ENCODE data around the gene BSN. TPM values are rescaled to one million over a fixed set of nuclear protein-coding genes. Genes with fewer than 3 reads are reported as not detected.
"Not testable (repeated sequence)": the region's sequence is repeated elsewhere in the genome, so short reads cannot be mapped to it uniquely, and the experiment has no call there.

The BSN gene
- total RNA-seq, 4 donors from 2014 or later, result 0.37 to 0.81 (median 0.73) TPM

GRCh38 chr3:49685846-49686245 lies 131.6 kb downstream of the BSN start:
- H3K36me3 ChIP-seq, result peaks cover 0 to 46% of the 10 kb centered on the region in 2 donors
- peaks cover 0 to 37% (median 18%) of the 10 kb centered on the region in 3 donors for H3K4me1 ChIP-seq
- H3K9me3 ChIP-seq, ATAC-seq, H3K4me3 ChIP-seq, H3K27ac ChIP-seq: not testable (repeated sequence)
- peaks cover 25% of the 10 kb centered on the region for H3K27me3 ChIP-seq
- no CpG with 5 or more reads among the region's 36 CpGs for WGBS, 2 donors (ENCODE audit: low coverage in 1 of 2)

- peaks cover 0 to 41% of the 10 kb centered on the region in 2 donors for H3K36me3 ChIP-seq
- peak overlapping the region in 1 of 2 donors; percentile 28 for H3K4me3 ChIP-seq
- peaks cover 25% of the 10 kb centered on the region for H3K27me3 ChIP-seq
- WGBS, 2 donors (ENCODE audit: low coverage in 1 of 2), result no CpG with 5 or more reads among the region's 29 CpGs
- peak; percentile 8 for ATAC-seq
- not testable (repeated sequence) for H3K9me3 ChIP-seq, H3K27ac ChIP-seq
- peaks cover 0 to 42% (median 23%) of the 10 kb centered on the region in 3 donors for H3K4me1 ChIP-seq
Measured at GRCh38 chr3:49686346-49686745, 132.1 kb downstream of the BSN start.

DNA sequence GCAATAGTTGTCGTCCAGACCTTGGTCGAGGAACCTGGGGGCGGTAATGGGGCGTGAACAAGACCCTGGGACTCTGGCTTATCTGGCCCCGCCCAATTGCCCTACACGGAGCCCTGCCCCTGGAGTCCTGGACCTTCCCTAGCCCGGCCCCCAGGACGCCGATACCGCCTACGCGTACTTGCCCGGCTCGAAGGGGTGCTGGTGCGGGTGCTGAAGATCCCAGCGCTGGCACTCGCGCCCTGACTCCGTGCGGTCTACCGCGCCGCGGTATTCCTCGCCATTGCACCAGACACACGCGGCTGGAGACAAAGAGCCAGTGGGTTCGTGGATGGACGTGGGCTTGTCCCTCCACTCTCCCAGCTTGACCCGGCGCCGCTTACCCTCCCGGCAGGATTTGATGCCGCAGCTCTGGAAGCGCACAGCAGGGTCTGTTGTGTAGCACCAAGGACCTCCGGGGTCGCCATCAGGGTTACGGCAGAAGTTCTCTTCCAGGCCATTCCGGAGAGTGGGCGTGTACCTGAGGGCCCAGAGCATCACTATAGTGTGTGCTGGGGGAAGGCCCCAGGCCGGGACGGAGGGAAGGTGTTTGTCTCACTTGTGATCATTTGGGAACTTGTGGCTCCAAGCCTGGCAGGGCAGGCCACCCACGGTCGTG lies 132.6 kb downstream of the BSN start:
- ATAC-seq, result peak; percentile 23
- Histone ChIP-seq H3K4me3 (peak overlapping the region in 1 of 2 donors; percentile 28), H3K4me1 (peaks cover 0 to 47% (median 23%) of the 10 kb centered on the region in 3 donors), H3K27me3 (peaks cover 25% of the 10 kb centered on the region), H3K36me3 (peaks cover 0 to 36% of the 10 kb centered on the region in 2 donors)
- not testable (repeated sequence) for H3K27ac ChIP-seq, H3K9me3 ChIP-seq
- WGBS, 2 donors (ENCODE audit: low coverage in 1 of 2), result no CpG with 5 or more reads among the region's 44 CpGs

DNA sequence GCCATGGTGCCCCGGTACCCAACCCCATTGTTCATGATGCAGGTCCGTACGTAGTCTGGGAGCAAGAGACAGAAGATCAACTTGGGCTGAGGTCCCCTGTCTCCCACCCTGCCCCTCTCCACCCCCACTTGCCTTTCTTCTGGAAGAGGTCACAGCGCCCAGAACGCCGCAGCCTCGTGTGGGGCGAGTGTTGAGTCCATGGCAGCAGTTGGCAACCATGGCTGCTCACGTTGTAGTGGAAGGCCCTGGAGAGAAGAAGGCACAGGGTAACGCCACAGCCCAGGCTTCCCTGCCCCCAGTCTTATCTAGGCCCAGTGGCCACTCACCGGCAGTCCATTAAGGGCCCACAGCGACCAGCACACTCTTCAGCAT lies 133.1 kb downstream of the BSN start:
- not testable (repeated sequence) for H3K27ac ChIP-seq, ATAC-seq, H3K4me3 ChIP-seq, H3K9me3 ChIP-seq
- peaks cover 25% of the 10 kb centered on the region for H3K27me3 ChIP-seq
- H3K36me3 ChIP-seq, result peaks cover 0 to 31% of the 10 kb centered on the region in 2 donors
- peaks cover 0 to 48% (median 23%) of the 10 kb centered on the region in 3 donors for H3K4me1 ChIP-seq
- whole genome bisulfite sequencing, 2 donors (ENCODE audit: low coverage in 1 of 2), result no CpG with 5 or more reads among the region's 12 CpGs

DNA sequence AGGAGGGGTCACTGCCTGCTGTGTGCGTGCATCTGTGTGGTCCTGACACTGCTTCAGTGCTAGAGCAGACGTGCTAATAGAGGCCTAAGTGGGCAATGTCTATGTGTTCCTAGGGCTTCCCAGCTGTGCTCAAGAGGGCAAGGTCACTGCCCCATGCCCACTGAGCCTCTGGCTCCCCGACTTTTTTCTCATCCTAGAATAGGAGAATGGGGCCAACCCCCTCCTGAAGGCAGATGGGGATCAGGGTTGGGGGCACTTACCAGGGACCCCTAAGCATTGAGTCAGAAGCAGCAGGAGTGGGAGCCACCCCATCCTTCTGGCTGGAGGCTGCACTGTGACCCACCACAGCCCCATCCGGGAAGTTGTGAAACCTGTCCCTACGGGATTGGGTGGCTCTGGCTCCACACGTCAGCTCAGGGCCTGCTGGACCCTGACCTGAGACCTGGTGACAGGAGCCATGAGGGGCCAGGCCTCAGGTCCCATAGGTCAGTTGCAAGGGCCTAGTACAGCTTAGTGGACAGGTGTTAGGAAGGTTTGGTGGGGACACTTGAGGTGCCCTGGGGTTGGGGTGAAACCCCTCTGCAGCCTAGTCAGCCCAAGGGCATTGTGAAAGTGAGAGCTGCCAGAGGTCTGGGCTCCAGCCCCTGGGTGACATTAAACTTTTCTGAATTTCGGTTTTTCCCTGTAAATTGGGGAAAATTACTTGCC lies 134.2 kb downstream of the BSN start:
- Histone ChIP-seq H3K27me3 (peaks cover 25% of the 10 kb centered on the region), H3K4me1 (peaks cover 0 to 48% (median 23%) of the 10 kb centered on the region in 3 donors), H3K27ac (peak overlapping the region in 3 of 4 donors; percentile 76 to 82 (median 80)), H3K4me3 (peak overlapping the region; percentile 50 to 98), H3K36me3 (peaks cover 0 to 20% of the 10 kb centered on the region in 2 donors)
- WGBS, 2 donors (ENCODE audit: low coverage in 1 of 2), result no CpG with 5 or more reads among the region's 7 CpGs
- not testable (repeated sequence) for ATAC-seq, H3K9me3 ChIP-seq

DNA sequence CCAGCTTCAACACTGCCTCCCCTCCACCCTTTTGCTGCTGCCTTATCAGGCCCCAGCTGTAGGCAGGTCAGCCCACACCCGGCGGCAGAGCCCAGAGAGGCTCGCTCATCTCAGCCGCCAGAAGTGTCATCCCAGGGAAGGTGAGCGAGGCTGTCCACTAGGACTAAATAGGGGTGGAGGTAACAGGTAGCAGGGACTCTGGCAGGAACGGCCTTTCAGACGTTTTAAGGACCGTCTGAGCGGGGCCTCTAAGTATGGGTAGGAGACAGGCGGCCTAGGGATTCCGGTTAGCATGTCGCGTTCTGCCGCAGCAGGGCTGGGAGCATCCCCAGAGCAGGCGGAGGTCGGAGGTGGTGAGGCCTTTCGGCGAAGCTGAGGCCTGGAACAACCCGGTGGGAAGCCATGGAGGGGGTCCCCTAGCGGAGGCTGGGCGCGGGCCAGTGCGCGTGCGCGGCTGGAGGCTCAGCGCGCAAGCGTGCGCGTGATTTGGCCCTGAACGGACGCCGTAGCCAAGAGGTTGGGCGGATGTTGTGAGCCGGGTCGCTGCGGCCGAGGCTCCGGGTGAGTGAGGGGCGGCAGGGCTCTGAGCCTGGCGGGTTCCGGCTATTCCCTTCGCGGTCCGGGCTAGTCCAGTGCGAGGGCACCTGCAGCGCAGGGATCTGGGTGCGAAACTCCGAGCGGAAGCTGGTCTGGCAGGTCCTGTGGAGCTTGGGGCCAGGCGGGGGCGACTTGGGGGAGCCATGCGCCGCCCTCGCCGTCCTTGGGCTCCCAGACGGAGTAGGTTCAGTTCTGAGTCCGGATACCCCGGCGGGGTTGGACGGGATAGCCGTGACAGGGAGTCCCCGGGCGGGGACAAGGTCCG lies 135.0 kb downstream of the BSN start, which contains the start of the genes MST1 and RNF123:
MST1 (minus strand) TSS at position 429 of the 862 bp plus-strand sequence. CDS start 783 bp downstream, outside the sequence.
RNF123 (plus strand) TSS at position 512 of the 862 bp plus-strand sequence. CDS start 1,609 bp downstream, outside the sequence.
- 0% methylated on average over 2 of the region's 66 CpGs; no CpG with 5 or more reads in 1 of the 2 donors for WGBS, 2 donors (ENCODE audit: low coverage in 1 of 2)
- Histone ChIP-seq H3K27ac (peak within 1 kb of the TSS; percentile 20 to 82 (median 78)), H3K4me1 (peaks cover 0 to 48% (median 23%) of the 10 kb centered on the region in 3 donors), H3K9me3 (no peaks in the 10 kb centered on the region), H3K27me3 (peaks cover 25% of the 10 kb centered on the region), H3K36me3 (peaks cover 0 to 12% of the 10 kb centered on the region in 2 donors), H3K4me3 (peak within 1 kb of the TSS; percentile 50 to 98)
- TF ChIP-seq EP300 (IDR thresholded peaks at IDR 0.05) (no peak), CTCF (IDR thresholded peaks at IDR 0.05) (peak in 2 of 4 experiments; percentile 48 to 60), POLR2AphosphoS5 (IDR thresholded peaks at IDR 0.05) (peak; percentile 88), POLR2A (IDR thresholded peaks at IDR 0.05) (peak; percentile 20 to 49)
- peak; percentile 78 for ATAC-seq

- WGBS, 2 donors (ENCODE audit: low coverage in 1 of 2), result 15 to 19% methylated on average over 5 to 10 of the region's 16 CpGs
Measured at GRCh38 chr3:49689908-49690624, 135.8 kb downstream of the BSN start.

GRCh38 chr3:49690856-49691255 lies 136.6 kb downstream of the BSN start:
- H3K4me1 ChIP-seq, result peaks cover 0 to 47% (median 23%) of the 10 kb centered on the region in 3 donors
- ATAC-seq, H3K36me3 ChIP-seq, H3K4me3 ChIP-seq, H3K27ac ChIP-seq, H3K9me3 ChIP-seq: not testable (repeated sequence)
- H3K27me3 ChIP-seq, result peaks cover 23% of the 10 kb centered on the region
- WGBS, 2 donors (ENCODE audit: low coverage in 1 of 2), result no CpG with 5 or more reads among the region's 3 CpGs

More at GRCh38 chr3:49689908-49690624, 135.8 kb downstream of the BSN start:
- peaks cover 25% of the 10 kb centered on the region for H3K27me3 ChIP-seq
- peak overlapping the region in 3 of 4 donors; percentile 76 to 82 (median 80) for H3K27ac ChIP-seq
- H3K4me3 ChIP-seq, result peak overlapping the region; percentile 50 to 98
- not testable (repeated sequence) for H3K36me3 ChIP-seq, ATAC-seq, H3K9me3 ChIP-seq
- H3K4me1 ChIP-seq, result peaks cover 0 to 48% (median 23%) of the 10 kb centered on the region in 3 donors

GRCh38 chr3:49691481-49691880 lies 137.2 kb downstream of the BSN start:
- WGBS, 2 donors (ENCODE audit: low coverage in 1 of 2), result 67% methylated on average over 2 of the region's 3 CpGs; no CpG with 5 or more reads in 1 of the 2 donors
- ATAC-seq, result not testable (repeated sequence)
- peaks cover 0 to 40% (median 23%) of the 10 kb centered on the region in 3 donors for H3K4me1 ChIP-seq

DNA sequence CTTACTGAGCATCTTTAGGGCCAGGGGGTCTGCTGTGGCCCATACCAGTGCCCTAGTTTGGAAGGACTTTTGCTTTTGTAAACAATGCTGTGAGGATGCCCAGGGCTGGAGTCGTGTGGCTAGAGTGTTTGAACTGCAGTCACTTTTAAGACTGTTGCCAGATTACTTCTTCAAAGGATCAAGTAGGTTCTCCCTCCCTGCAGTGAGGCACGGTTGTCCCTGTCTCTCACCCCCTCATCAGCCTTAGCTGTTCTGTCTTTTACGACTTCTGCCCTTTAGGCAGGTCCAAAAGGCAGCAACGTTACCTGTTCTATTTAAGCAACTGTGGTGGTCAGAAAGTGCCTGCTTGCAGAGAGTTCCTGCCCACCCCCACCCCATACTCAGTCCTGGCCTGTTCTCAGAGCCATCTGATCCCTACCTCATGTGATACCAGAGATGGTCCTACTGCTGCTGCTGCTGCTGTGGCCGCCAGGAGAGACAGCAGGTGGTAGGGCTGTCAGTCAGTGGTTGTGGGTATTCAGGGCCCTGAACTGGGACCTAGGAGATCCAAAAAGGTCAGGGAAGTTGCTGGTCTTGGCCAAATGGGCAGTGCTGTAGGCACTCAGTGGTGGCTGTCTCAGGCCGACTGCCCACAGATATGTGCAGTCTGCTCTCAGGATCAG lies 140.3 kb downstream of the BSN start:
- H3K27me3 ChIP-seq, H3K4me3 ChIP-seq, H3K27ac ChIP-seq, H3K9me3 ChIP-seq, ATAC-seq: not testable (repeated sequence)
- WGBS, 2 donors (ENCODE audit: low coverage in 1 of 2), result 0 to 47% methylated on average over 1 to 4 of the region's 6 CpGs
- peaks cover 0 to 23% (median 12%) of the 10 kb centered on the region in 3 donors for H3K4me1 ChIP-seq
- H3K36me3 ChIP-seq, result peaks cover 0 to 28% of the 10 kb centered on the region in 2 donors

More at GRCh38 chr3:49691481-49691880, 137.2 kb downstream of the BSN start:
- not testable (repeated sequence) for H3K27ac ChIP-seq, H3K9me3 ChIP-seq, H3K36me3 ChIP-seq, H3K4me3 ChIP-seq
- H3K27me3 ChIP-seq, result peaks cover 17% of the 10 kb centered on the region

Measured in gastroesophageal sphincter (tissue), 4 donors.